Epithelial cell of esophagus (primary cell): Measurements from ENCODE around the gene SLC34A1.

Experiments
- DNase-seq: peaks from one replicate; pipeline ENCODE4 v3.0.0; 2010; ENCODE audit warnings: low read depth
- H3K4me3 ChIP-seq: 2 replicates; pipeline ENCODE4 v1.5.1; 2011; ENCODE audit warnings: mild to moderate bottlenecking, low read length, control low read depth
- CTCF ChIP-seq: IDR thresholded peaks from 2 replicates; pipeline ENCODE4 v1.5.1; 2011; ENCODE audit warnings: low read depth, mild to moderate bottlenecking, low read length, control low read depth, inconsistent platforms; ENCODE audit not compliant: insufficient read depth; ENCODE audit errors: missing control alignments

Gene SLC34A1

DNA sequence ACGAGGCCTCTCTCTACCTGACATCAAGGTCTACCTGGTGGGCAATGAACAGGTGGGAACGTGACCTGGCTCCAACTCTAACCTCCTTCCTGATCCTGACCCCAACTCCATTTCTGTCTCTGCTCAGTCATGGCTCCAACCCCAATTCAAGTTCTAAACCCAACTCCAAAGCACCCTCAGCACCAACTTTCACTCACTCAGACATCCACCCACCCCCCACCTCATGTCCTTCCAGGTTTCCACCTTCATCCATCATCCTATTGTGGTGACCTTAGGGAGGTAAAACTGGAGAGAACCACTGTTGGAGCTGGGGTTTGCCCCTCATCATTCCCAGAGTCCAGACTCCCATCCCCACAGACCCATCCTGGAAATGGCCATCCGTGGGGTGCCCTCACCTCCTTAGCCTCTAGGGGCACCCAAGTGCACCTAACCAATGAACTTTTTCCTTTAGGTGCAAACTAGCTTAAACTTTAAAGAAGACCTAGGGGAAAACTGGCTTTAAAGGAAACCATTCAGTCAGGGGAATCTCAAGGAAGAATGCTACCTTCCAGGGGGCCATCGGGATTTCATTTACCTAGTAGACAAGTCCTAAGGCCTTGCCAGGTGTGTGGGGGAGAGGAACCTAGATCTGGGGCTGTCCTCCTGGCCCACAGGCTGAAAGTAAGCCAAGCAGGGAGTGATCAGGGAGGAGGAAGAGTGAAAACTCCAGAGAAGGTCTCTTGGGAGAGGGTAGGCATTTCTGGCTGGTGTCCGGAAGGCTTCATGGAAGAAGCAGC lies 15.2 kb upstream of the SLC34A1 start:
- peak; percentile 44 for DNase-seq
- no peak overlapping the region for H3K4me3 ChIP-seq

GRCh38 chr5:177369645-177370440 lies 14.4 kb upstream of the SLC34A1 start:
- H3K4me3 ChIP-seq: no peak overlapping the region
- DNase-seq: no peak
- no peak for TF ChIP-seq CTCF

More for the DNA sequence above, 15.2 kb upstream of the SLC34A1 start:
- peak; percentile 75 for TF ChIP-seq CTCF

DNA sequence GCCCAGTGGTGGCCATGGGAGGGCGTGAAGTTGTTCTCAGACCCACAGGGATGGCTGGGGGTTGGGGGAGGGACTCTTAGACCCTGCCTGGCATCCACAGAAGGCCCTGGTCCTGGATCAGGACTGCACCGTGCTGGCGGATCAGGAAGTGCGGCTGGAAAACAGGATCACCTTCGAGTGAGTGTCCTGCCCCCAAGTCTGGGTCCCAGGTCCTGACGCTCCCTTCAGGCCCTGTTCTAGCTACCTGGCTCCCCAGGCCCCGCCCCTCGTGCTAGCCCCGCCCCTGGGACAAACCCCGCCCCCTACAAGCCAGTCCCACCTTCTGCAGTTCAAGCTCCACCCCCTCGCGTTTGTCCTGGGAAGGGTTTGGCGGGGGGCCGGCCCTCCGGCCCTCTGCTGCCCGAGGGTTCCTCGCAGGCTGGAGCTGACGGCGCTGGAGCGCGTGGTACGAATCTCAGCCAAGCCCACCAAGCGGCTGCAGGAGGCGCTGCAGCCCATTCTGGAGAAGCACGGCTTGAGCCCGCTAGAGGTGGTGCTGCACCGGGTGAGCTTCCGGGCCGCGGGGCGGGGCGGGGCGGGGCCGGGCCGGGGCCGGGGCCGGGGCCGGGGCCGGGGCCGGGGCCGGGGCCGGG lies 13.6 kb upstream of the SLC34A1 start:
- peak; percentile 53 for TF ChIP-seq CTCF
- peak overlapping the region; percentile 55 for H3K4me3 ChIP-seq
- DNase-seq: peak; percentile 86

DNA sequence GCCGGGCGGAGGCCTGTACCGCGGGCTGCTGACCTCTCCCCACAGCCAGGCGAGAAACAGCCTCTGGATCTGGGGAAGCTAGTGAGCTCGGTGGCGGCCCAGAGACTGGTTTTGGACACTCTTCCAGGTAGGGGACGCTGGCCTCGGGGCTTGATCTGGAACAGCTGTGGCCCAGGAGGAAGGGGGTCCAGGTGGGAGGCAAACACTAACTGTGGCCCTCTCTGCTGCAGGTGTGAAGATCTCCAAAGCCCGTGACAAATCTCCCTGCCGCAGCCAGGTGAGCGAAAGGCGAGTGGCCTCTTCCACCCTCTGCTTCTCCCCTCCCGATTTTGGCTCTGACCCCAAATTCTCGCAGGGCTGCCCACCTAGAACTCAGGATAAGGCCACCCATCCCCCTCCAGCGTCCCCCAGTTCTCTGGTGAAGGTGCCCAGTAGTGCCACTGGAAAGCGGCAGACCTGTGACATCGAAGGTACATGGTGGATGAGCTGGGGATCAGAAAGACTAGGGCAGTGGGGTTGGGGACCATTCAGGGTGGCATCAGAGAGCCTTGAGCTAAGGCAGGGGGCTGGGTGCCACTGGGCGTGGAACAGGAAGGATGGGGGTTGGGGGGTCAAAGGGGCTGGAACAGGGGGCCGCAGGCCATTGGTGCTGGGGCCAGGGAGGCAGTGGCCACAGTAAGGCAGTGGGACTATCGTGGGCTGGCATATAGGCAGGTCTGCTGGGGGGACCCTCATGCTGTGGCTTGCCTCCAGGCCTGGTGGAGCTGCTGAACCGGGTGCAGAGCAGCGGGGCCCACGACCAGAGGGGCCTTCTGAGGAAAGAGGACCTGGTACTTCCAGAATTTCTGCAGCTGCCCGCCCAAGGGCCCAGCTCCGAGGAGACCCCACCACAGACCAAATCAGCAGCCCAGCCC lies 12.9 kb upstream of the SLC34A1 start:
- no peak for TF ChIP-seq CTCF
- peak overlapping the region; percentile 55 for H3K4me3 ChIP-seq
- no peak for DNase-seq

DNA sequence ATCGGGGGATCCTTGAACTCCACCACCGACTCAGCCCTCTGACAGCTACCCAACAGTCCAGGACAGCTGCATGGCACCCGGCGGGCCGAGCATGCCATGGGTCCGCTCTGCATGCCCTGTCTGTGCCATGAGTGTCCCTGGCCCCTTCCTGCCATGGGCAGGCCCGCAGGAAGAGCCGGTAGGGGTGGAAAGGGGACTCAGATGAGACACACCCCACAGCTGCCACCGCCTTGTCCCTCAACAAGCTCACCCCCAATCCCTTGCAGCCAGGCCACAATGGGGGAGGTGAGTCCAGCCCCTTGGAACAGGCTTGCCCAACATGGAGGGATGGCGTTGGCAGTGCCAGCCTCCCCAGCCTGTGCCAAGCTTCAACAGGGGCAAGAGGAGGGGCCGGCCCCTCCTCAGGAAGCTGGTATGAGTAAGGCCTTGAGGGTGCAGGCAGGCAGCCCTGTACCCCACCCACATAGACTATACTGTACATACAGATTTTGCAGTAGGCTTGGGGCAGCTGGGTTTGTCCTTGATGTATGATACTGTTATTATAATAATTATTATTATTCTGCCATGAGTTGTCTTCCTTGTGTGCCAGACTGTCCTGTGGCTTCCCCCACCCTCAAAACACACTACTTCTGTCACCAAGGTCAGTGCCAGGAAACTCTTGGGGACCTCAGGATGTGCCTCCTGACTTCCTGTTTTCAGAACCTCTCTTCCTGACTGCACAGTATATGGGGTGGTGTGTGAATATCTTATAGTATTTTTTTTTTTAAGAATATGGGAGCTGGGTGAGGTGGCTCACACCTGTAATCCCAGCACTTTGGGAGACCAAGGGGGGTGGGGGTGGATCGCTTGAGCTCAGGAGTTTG lies 12.0 kb upstream of the SLC34A1 start:
- no peak overlapping the region for H3K4me3 ChIP-seq
- TF ChIP-seq CTCF: no peak
- DNase-seq: no peak

DNA sequence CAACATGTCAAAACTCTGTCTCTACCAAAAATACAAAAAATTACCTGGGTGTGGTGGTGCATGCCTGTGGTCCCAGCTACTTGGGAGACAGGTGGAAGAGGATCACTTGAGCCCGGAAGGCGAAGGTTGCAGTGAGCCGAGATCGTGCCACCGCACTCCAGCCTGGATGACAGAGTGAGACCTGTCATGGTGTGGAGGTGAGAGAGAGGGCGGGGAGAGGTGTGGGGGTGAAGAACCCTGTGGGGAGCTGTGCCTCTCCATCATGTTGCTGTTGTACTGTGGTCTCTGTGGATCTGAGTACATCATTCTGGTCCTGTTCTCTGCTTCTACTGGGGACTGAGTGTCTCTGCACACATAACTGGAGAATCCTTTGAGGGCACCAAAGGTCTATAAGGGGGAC lies 11.3 kb upstream of the SLC34A1 start:
- H3K4me3 ChIP-seq: no peak overlapping the region
- DNase-seq: no peak
- no peak for TF ChIP-seq CTCF
